HG02798 (cell line): ENCODE results near the gene CTNNBL1.
"Not testable (repeated sequence)": the region's sequence is repeated elsewhere in the genome, so short reads cannot be mapped to it uniquely, and the experiment has no call there.

ENCODE experiments used
- ATAC-seq: cut with Tn5 transposase; IDR thresholded peaks from one replicate; pipeline ENCODE4 v1.9.1; 2021; ENCODE audit warnings: mild to moderate bottlenecking; ENCODE audit not compliant: unreplicated experiment, poor library complexity

CTNNBL1 gene

GRCh38 chr20:37693635-37694626 is at the start of gene CTNNBL1:
CTNNBL1 (plus strand) TSS chr20:37694030; CDS start chr20:37694123, 93 bp downstream.
- ATAC-seq = peak; percentile 95

- ATAC-seq = no peak
Measured at GRCh38 chr20:37644605-37645004, 49.2 kb upstream of the CTNNBL1 start.

GRCh38 chr20:37647946-37648345 is 45.9 kb upstream of the CTNNBL1 start:
- ATAC-seq = no peak

- no peak for ATAC-seq
Measured at GRCh38 chr20:37649017-37649416, 44.8 kb upstream of the CTNNBL1 start.

GRCh38 chr20:37649676-37650370 is 44.0 kb upstream of the CTNNBL1 start:
- ATAC-seq = no peak

- ATAC-seq = no peak
Measured at GRCh38 chr20:37650661-37651060, 43.2 kb upstream of the CTNNBL1 start.

GRCh38 chr20:37651932-37652331 is 41.9 kb upstream of the CTNNBL1 start:
- ATAC-seq = no peak

- no peak for ATAC-seq
Measured at GRCh38 chr20:37656945-37657344, 36.9 kb upstream of the CTNNBL1 start.

GRCh38 chr20:37657924-37658804 is 35.7 kb upstream of the CTNNBL1 start:
- no peak for ATAC-seq

- ATAC-seq = no peak
Measured at GRCh38 chr20:37661519-37661918, 32.3 kb upstream of the CTNNBL1 start.

GRCh38 chr20:37662308-37662707 is 31.5 kb upstream of the CTNNBL1 start:
- ATAC-seq = no peak

GRCh38 chr20:37664595-37664994 is 29.2 kb upstream of the CTNNBL1 start:
- not testable (repeated sequence) for ATAC-seq

- ATAC-seq = no peak
Measured at GRCh38 chr20:37668166-37668565, 25.7 kb upstream of the CTNNBL1 start.

GRCh38 chr20:37669062-37669772 is 24.6 kb upstream of the CTNNBL1 start:
- ATAC-seq = no peak

GRCh38 chr20:37669773-37670236 is 24.0 kb upstream of the CTNNBL1 start:
- ATAC-seq = no peak

GRCh38 chr20:37670351-37670791 is 23.5 kb upstream of the CTNNBL1 start:
- ATAC-seq = no peak

GRCh38 chr20:37672143-37672542 is 21.7 kb upstream of the CTNNBL1 start:
- ATAC-seq = no peak

GRCh38 chr20:37673444-37673843 is 20.4 kb upstream of the CTNNBL1 start:
- ATAC-seq = no peak

GRCh38 chr20:37676440-37676839 is 17.4 kb upstream of the CTNNBL1 start:
- ATAC-seq = no peak
